Airway epithelial cell (primary cell): ENCODE data around the gene DNAAF8. TPM values are rescaled to one million over a fixed set of nuclear protein-coding genes. Genes with fewer than 3 reads are reported as not detected.

Experiments
- total RNA-seq: library from RNA; depleted of rRNA; stranded (reverse); fragments of >200 nt; gene quantifications from 2 replicates; pipeline ENCODE4 v1.2.3, GENCODE V29; 2015

DNAAF8 gene
- total RNA-seq: not detected in 2 replicates

DNA sequence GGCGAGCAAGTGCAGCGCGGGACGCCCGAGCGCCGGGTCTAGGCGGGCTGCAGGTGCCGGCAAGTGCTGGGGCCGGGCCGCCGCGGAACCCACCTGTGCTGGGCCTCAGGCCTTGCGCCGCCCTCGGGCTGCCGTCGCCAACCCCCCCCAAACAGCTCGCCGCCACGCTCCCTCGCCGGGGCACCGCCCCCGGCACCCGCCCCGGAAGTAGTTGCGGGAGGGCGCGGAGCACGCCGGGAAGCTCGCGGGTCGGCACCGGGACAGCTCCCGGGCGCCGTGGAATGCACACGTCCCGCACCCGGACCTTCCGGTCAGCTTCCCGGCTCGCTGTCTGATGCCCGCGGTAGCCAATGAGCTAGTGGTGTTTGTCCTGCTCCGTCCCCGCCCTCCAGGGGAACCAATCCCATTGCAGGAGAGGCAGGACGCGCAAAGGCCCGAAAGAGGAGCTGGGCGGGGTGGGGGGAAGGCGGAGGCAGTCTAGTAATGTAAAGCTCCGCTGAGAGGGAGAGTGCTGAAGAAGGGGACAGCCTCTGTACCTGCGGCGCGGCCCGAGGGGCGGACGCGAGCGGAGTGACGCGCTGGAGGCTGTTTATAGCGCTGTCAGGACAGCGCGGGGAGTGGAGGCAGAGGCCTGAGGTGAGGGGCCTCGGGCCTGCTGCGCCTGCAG is at the start of gene DNAAF8, which contains the start of gene ANKS3:
Gene DNAAF8 (plus strand): TSS at position 475 of the 667 bp plus-strand sequence. CDS start 1,978 bp downstream, outside the sequence.
Gene ANKS3 (minus strand): TSS at position 209 of the 667 bp plus-strand sequence. CDS start 4,122 bp downstream, outside the sequence.

DNA sequence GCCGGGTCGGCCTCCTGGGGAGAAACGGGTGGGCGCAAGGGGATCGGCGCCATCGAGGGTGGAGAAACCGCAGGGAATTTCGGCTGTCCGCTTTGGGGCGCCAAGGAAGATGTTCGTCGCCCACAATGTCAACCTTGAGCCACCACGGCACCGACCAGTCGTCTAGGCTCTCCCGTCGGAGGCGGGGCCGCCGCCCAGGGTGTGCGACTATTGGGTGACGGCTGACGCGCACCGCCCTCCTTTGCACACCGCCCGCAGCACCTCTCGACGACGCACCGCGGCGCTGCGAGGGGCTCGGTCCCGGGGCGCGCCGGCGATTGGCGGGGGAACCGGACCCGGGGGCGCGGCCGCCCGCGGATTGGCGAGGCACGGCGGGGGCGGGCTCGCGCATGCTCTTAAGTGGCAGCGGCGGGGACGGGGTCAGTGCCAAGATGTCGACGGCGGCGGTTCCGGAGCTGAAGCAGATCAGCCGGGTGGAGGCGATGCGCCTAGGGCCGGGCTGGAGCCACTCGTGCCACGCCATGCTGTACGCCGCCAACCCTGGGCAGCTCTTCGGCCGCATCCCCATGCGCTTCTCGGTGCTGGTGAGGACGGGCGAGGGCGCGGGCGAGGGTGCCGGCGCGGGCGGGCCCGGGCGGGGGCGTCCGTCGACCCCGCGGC is 40.9 kb upstream of the DNAAF8 start, which contains the start of gene NUDT16L1:
Gene NUDT16L1 (plus strand): TSS at position 267 of the 660 bp plus-strand sequence. CDS start 165 bp downstream, at position 432.

DNA sequence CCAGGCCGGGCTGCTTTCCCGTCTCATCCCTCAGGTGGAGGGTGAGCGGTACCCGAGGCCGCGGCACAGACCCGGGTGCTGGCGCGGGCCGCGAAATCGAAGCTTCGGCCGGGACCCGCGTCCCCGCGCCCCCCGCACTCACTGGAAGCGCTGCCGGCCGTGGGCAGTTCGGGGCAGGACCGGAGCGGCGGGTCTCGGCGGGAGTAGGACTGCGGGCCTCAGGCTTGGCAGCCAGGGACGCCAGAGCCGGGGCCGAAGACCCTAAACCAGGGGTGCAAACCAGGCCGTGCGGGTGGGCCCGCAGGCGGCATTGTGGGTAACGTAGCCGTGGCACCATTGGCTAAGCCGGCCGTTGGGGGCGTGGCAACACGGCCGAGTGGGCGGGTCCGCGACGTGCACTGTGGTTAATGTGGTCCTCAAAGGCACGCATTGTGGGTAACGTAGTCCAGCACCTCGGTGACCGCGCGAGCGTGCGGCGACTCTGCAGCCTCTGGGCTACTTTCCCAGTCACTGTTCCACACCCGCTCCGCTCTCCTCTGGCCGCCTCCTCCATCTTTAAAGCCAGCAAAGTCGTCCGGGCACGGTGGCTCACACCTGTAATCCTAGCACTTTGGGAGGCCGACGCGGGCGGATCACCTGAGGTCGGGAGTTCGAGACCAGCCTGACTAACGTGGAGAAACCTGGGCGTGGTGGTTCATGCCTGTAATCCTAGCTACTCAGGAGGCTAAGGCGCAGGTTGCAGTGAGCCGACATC is 32.7 kb downstream of the DNAAF8 start, which contains the start of gene ZNF500:
Gene ZNF500 (minus strand): TSS at position 288 of the 754 bp plus-strand sequence. CDS start 1,184 bp downstream, outside the sequence.

DNA sequence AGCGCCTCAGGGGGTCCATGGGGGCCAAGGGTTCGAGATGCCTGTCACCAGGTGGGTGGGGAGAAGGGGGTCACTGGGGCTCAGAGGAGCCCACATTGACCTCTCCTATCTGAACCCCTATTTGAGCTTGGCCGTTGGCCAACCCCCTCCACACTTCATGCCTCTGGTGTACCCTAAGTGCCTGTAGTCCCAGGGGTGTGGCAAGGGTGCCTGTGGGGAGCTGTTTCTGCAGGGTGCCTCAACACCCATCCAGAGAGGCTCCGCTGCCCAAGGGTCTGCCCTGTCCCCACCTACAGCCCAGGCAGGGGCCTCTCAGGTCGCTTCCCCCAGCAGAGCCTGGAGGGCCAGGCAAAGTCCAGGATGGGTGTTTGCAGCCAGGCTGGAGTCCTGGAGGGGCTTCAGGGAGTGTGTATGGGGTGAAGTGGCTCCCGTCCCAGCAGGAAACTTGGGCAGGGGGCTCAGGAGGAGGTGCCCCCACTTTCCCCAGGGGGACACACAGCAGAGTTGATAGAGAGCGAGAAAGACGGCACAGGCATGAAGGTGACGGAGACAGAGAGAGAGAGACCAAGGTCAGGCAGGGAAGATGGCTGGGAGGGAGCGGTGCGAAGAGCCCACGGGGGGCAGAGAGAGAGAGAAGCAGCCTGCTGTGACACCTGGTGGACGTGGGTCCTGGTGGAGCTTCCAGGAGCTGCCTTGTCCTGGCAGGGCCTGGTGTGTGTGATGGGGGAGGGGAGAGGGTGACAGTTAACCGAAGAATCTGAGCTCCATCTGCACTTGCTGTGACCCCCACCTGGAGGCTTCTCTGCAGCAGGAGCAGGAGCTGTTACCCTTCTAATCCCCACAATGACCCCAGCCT is 53.5 kb downstream of the DNAAF8 start, which contains the start of gene SEPTIN12:
Gene SEPTIN12 (minus strand): TSS at position 719 of the 856 bp plus-strand sequence. CDS start 700 bp downstream, at position 19.

DNA sequence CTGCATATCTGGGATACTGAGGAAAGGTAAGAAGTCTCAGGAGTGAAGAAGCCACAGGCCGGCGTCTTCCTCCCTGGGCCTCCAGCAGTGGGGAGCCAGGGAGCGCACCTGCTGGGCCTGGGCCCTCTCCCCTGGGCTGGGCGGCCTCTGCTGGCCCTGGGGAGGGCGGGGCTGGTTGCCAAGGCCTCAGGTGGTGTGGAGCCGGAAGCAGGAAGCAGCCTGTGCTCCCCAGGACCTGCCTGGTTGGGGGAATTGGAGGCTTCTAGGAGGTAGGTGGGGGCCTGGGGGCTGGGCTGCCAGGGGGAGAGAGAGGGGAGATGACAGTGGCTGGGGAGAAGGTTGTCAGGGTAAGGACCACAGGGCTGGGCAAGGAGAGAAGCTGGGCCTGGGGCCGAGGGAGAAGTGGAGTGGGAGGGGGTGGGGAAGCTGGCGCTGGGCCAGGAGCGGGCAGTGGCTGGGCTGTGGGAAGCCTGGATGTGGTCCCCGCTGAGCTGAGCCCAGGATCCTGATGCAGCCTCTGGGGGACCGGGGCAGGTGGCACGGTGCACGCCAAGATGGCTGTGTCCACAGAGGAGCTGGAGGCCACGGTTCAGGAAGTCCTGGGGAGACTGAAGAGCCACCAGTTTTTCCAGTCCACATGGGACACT is 61.0 kb downstream of the DNAAF8 start, which contains the start of gene SMIM22:
Gene SMIM22 (plus strand): TSS at position 189 of the 647 bp plus-strand sequence. CDS start 366 bp downstream, at position 555.

Other genes starting within 250 kb of the DNAAF8 start
- 28.5 and 30.5 TPM in 2 replicates for gene CDIP1, start 195.8 kb upstream of the DNAAF8 start, total RNA-seq
- not detected in 2 replicates for gene C16orf96, start 178.2 kb upstream of the DNAAF8 start, total RNA-seq
- 8.1 and 13.3 TPM in 2 replicates for gene UBALD1, start 119.6 kb upstream of the DNAAF8 start, total RNA-seq
- 17.9 and 23.7 TPM in 2 replicates for gene MGRN1, start 109.7 kb upstream of the DNAAF8 start, total RNA-seq
- gene NUDT16L1, start 41.0 kb upstream of the DNAAF8 start, total RNA-seq: 43.3 and 63.4 TPM in 2 replicates
- 10.2 and 12.6 TPM in 2 replicates for gene ANKS3, start 266 bp upstream of the DNAAF8 start, total RNA-seq
- gene ZNF500, start 32.6 kb downstream of the DNAAF8 start, total RNA-seq: 7.1 and 7.7 TPM in 2 replicates
- gene SEPTIN12, start 53.8 kb downstream of the DNAAF8 start, total RNA-seq: not detected in 2 replicates
- 1.0 and 5.2 TPM in 2 replicates for gene SMIM22, start 60.8 kb downstream of the DNAAF8 start, total RNA-seq
- 21.7 and 29.4 TPM in 2 replicates for gene ROGDI, start 68.1 kb downstream of the DNAAF8 start, total RNA-seq
- 31.1 and 33.6 TPM in 2 replicates for gene GLYR1, start 112.8 kb downstream of the DNAAF8 start, total RNA-seq
- 28.9 and 31.5 TPM in 2 replicates for gene UBN1, start 112.9 kb downstream of the DNAAF8 start, total RNA-seq
- 222 and 252 TPM in 2 replicates for gene PPL, start 202.6 kb downstream of the DNAAF8 start, total RNA-seq
- gene SEC14L5, start 223.8 kb downstream of the DNAAF8 start, total RNA-seq: 0.07 and 0.09 TPM in 2 replicates